K562 (cell line): ENCODE measurements around the gene DRAXIN. TPM values are rescaled to one million over a fixed set of nuclear protein-coding genes. Genes with fewer than 3 reads are reported as not detected.

Experiments
- CBFA2T2 ChIP-seq: fragments of 450-650 bp; conservative IDR thresholded peaks from 2 replicates; pipeline ENCODE4 v1.6.1; 2017; ENCODE audit warnings: mild to moderate bottlenecking
- CBFB ChIP-seq: sonication (generic); formaldehyde crosslinking; IDR thresholded peaks from 2 replicates; pipeline ENCODE4 v1.4.0; 2020; ENCODE audit warnings: mild to moderate bottlenecking, missing genetic modification reagents
- CBX1 ChIP-seq: sonication (generic); IDR thresholded peaks from 2 replicates; pipeline ENCODE4 v1.6.1; 2016; ENCODE audit warnings: antibody characterized with exemption, low read depth, mild to moderate bottlenecking
- E2F3 ChIP-seq: fragments of 250-450 bp; sonication (Bioruptor Pico); IDR thresholded peaks from 2 replicates; pipeline ENCODE4 v1.4.0; 2020; ENCODE audit warnings: mild to moderate bottlenecking
- E2F4 ChIP-seq: sonication (generic); formaldehyde crosslinking; IDR thresholded peaks from 2 replicates; pipeline ENCODE4 v1.8.0; 2022; ENCODE audit warnings: mild to moderate bottlenecking, low read depth, missing genetic modification reagents
- EGR1 ChIP-seq: fragments of 450-650 bp; conservative IDR thresholded peaks from 2 replicates; pipeline ENCODE4 v1.6.1; 2017; ENCODE audit warnings: mild to moderate bottlenecking
- ELF1 ChIP-seq: fragments of 200-800 bp; sonication (Bioruptor generic); IDR thresholded peaks from 2 replicates; pipeline ENCODE4 v1.6.1; 2016; ENCODE audit warnings: missing genetic modification characterization, missing compliant biosample characterization
- HES1 ChIP-seq: fragments of 450-650 bp; IDR thresholded peaks from 2 replicates; pipeline ENCODE4 v1.6.1; 2016; ENCODE audit warnings: low read depth, mild to moderate bottlenecking, moderate library complexity
- HOXB6 ChIP-seq: fragments of 250-450 bp; sonication (Bioruptor Pico); IDR thresholded peaks from 2 replicates; pipeline ENCODE4 v1.5.1; 2022; ENCODE audit warnings: mild to moderate bottlenecking, borderline replicate concordance
- LARP7 ChIP-seq: fragments of 450-650 bp; IDR thresholded peaks from 2 replicates; pipeline ENCODE4 v1.6.1; 2016
- NR2C1 ChIP-seq, 2 experiments: fragments of 450-650 bp; IDR thresholded peaks; 2 replicates each; pipeline ENCODE4 v1.6.1; 2017; ENCODE audit warnings: mild to moderate bottlenecking in 2 of 2, antibody characterized with exemption in 1 of 2, inconsistent platforms in 1 of 2, missing compliant biosample characterization in 1 of 2, missing genetic modification characterization in 1 of 2
- NRF1 ChIP-seq, 2 experiments: fragments of 450-650 bp; IDR thresholded peaks in 1 of 2; conservative IDR thresholded peaks in 1 of 2; 2 replicates each; pipeline ENCODE4 v1.6.1; 2014; ENCODE audit warnings: mild to moderate bottlenecking in 2 of 2
- PRPF4 ChIP-seq: fragments of 200-400 bp; formaldehyde crosslinking; IDR thresholded peaks from one replicate; pipeline ENCODE4 v1.6.1; 2017; ENCODE audit warnings: low read length, low read depth, mild to moderate bottlenecking; ENCODE audit not compliant: insufficient read depth, poor library complexity, severe bottlenecking
- RBFOX2 ChIP-seq: fragments of 200-400 bp; formaldehyde crosslinking; IDR thresholded peaks from 2 replicates; pipeline ENCODE4 v1.6.1; 2017; ENCODE audit warnings: low read depth, mild to moderate bottlenecking, low read length, moderate library complexity
- RBM15 ChIP-seq: fragments of 200-400 bp; formaldehyde crosslinking; IDR thresholded peaks from 2 replicates; pipeline ENCODE4 v1.6.1; 2018; ENCODE audit warnings: mild to moderate bottlenecking, low read length, moderate library complexity; ENCODE audit not compliant: insufficient read depth
- SIRT6 ChIP-seq: IDR thresholded peaks from one replicate; pipeline ENCODE4 v1.6.1; 2012; ENCODE audit warnings: low read depth, mild to moderate bottlenecking, control low read depth, inconsistent platforms, low read length, moderate library complexity
- SLC30A9 ChIP-seq: fragments of 250-450 bp; sonication (Bioruptor Pico); IDR thresholded peaks from 2 replicates; pipeline ENCODE4 v1.8.0; 2022; ENCODE audit warnings: mild to moderate bottlenecking, moderate library complexity
- TFAP4 ChIP-seq: sonication (generic); formaldehyde crosslinking; IDR thresholded peaks from 2 replicates; pipeline ENCODE4 v1.8.0; 2022; ENCODE audit warnings: missing genetic modification reagents, mild to moderate bottlenecking, moderate library complexity, borderline replicate concordance
- THRA ChIP-seq: fragments of 450-650 bp; IDR thresholded peaks from 2 replicates; pipeline ENCODE4 v1.6.1; 2017; ENCODE audit warnings: mild to moderate bottlenecking, moderate library complexity
- YBX1 ChIP-seq: fragments of 450-650 bp; IDR thresholded peaks from 2 replicates; pipeline ENCODE4 v1.7.1; 2016; ENCODE audit warnings: mild to moderate bottlenecking
- ZBTB33 ChIP-seq: sonication (generic); formaldehyde crosslinking; IDR thresholded peaks from 2 replicates; pipeline ENCODE4 v1.8.1; 2023; ENCODE audit warnings: mild to moderate bottlenecking, missing genetic modification reagents
- ZNF408 ChIP-seq: fragments of 250-450 bp; sonication (Bioruptor Pico); IDR thresholded peaks from 2 replicates; pipeline ENCODE4 v1.4.0; 2020; ENCODE audit warnings: low read depth, mild to moderate bottlenecking, moderate library complexity
- polyA plus RNA-seq, 8 experiments: library from polyadenylated mRNA; depleted of rRNA in 4 of 8; stranded (reverse) in 5 of 8; unstranded in 3 of 8; fragments of >200 nt; fragmentation: Nextera tagmentation in 2 of 8; fragmentation: Illumina TruSeq in 1 of 8; extraction: Ambion mirVana in 2 of 8; extraction: Trizol in 1 of 8; gene quantifications; 2 replicates each; pipeline versions ENCODE4 v1.2.1 to v1.2.3, GENCODE V29; 2011 to 2014; ENCODE audit warnings: inconsistent platforms in 1 of 8, missing spikeins in 1 of 8
- total RNA-seq, 7 experiments: library from RNA; depleted of rRNA in 6 of 7; stranded (reverse); fragments of >200 nt in 6 of 7; fragmentation: Illumina TruSeq in 2 of 7; extraction: Trizol in 2 of 7; gene quantifications; 2 replicates each; pipeline versions ENCODE4 v1.2.1 to v1.2.3, GENCODE V29; 2011 to 2021; ENCODE audit warnings: low replicate concordance in 1 of 7

Gene DRAXIN
- total and polyA plus RNA-seq, 9 of the 15 experiments (the other 6 are each of a cell fraction or from before 2014, with no cell fraction given): 0.01 to 0.04 (median 0.01) TPM; not detected in 6

- TF ChIP-seq RBM15 (no peak), PRPF4 (no peak), TFAP4 (no peak), RBFOX2 (no peak), ZNF408 (no peak), THRA (no peak), SLC30A9 (CRISPR knock-in tag) (no peak), E2F3 (CRISPR knock-in tag) (no peak), CBX1 (no peak), EGR1 (no peak), HOXB6 (CRISPR knock-in tag) (no peak), SIRT6 (no peak), NRF1 (conservative IDR thresholded peaks at IDR 0.05 in 1 of 2, IDR thresholded peaks at IDR 0.05 in 1 of 2) (peak; percentile 42 to 45; a peak in 3 of 4 replicates), LARP7 (no peak), E2F4 (CRISPR knock-in tag) (no peak), YBX1 (no peak), HES1 (peak; percentile 73; the same call in 1 of the 2 replicates), CBFA2T2 (no peak), CBFB (no peak), ZBTB33 (no peak), NR2C1 (IDR thresholded peaks at IDR 0.05) (no peak), NR2C1 (tag; IDR thresholded peaks at IDR 0.05) (no peak), ELF1 (peak; percentile 37; the same call in 1 of the 2 replicates)
Observed at GRCh38 chr1:11740258-11741192, 49.0 kb downstream of the DRAXIN start (continued).
